ENCODE data around the gene FAM20B.
A peak's percentile ranks its signal among the peaks of the same experiment; 100 is the strongest.

DNA sequence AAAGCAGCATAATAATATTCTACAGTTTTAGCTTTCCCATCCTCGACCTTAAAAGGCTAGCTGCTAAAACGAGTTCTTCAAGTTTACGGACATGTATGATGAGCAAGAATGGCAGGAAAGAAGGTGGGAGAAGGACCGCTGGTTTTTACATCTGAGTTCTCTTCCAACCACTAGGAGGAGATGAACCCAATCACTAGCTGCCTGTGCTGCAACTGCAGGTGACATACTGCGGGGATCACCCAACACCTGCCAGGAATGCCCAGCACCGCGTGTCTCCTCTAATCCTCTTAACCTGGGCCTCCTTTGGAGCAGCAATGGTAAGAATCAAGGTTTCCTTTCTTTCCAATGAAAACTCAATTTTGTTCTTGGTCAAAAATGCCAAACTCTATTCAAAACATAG lies 79.7 kb downstream of the FAM20B start:
- TF ChIP-seq, protein P1, sequence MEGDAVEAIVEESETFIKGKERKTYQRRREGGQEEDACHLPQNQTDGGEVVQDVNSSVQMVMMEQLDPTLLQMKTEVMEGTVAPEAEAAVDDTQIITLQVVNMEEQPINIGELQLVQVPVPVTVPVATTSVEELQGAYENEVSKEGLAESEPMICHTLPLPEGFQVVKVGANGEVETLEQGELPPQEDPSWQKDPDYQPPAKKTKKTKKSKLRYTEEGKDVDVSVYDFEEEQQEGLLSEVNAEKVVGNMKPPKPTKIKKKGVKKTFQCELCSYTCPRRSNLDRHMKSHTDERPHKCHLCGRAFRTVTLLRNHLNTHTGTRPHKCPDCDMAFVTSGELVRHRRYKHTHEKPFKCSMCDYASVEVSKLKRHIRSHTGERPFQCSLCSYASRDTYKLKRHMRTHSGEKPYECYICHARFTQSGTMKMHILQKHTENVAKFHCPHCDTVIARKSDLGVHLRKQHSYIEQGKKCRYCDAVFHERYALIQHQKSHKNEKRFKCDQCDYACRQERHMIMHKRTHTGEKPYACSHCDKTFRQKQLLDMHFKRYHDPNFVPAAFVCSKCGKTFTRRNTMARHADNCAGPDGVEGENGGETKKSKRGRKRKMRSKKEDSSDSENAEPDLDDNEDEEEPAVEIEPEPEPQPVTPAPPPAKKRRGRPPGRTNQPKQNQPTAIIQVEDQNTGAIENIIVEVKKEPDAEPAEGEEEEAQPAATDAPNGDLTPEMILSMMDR (CRISPR knock-in tag; IDR thresholded peaks at IDR 0.05): peak; percentile 72
- TF ChIP-seq JUNB (CRISPR knock-in tag; IDR thresholded peaks at IDR 0.05; ENCODE audit: borderline replicate concordance): no peak
- TF ChIP-seq, protein P2, sequence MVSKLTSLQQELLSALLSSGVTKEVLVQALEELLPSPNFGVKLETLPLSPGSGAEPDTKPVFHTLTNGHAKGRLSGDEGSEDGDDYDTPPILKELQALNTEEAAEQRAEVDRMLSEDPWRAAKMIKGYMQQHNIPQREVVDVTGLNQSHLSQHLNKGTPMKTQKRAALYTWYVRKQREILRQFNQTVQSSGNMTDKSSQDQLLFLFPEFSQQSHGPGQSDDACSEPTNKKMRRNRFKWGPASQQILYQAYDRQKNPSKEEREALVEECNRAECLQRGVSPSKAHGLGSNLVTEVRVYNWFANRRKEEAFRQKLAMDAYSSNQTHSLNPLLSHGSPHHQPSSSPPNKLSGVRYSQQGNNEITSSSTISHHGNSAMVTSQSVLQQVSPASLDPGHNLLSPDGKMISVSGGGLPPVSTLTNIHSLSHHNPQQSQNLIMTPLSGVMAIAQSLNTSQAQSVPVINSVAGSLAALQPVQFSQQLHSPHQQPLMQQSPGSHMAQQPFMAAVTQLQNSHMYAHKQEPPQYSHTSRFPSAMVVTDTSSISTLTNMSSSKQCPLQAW (CRISPR knock-in tag; IDR thresholded peaks at IDR 0.05): no peak
